Measurements from ENCODE around the gene CTNS.

Gene CTNS

DNA sequence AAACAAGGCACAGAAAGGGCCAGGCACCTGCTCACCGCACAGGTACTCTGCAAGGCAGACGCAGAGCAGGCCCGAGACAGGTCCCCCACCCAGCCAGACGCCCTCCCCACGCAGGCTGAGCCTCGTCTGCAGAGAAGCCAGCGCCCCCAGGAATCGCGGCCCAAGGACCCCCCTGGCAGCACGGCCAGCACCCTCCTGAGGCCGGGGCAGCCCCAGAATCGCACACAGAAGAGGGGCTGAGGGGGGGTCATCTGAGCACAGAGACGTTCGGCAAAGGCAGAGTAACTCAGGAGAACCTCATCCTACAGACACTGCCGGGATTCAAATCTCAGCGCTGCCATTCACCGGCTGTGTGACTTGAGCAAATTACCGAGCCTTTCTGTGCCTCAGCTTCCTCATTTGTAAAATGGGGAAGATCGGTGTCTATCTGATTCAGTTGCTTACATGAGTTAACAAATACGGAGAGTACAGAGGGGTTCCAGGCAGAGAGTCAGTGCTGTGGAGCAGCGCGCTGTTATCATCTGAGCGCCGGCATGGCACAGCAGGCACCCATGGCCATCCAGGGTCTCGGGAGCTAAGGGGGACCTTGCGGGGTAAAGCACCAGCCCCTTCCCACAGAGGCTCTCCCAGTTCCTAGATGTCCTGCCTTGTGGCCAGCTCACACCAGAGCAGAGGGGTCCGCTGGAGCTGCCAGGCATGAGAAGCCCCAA lies 42.4 kb downstream of the CTNS start:
- peak overlapping the region; percentile 61 for H3K27ac ChIP-seq
- no peak overlapping the region for H3K9ac ChIP-seq
- H3K4me3 ChIP-seq (ENCODE audit: low read depth, low read length) = no peak overlapping the region
- no peaks in the 10 kb centered on the region for H3K36me3 ChIP-seq (ENCODE audit: control insufficient read depth, insufficient read depth, low read length)
- no peaks in the 10 kb centered on the region for H3K9me3 ChIP-seq (ENCODE audit: control insufficient read depth, low read length)
- H3K4me2 ChIP-seq (ENCODE audit: low read length) = peak overlapping the region; percentile 62
- peaks cover 13% of the 10 kb centered on the region for H3K4me1 ChIP-seq
- TF ChIP-seq, protein P1, sequence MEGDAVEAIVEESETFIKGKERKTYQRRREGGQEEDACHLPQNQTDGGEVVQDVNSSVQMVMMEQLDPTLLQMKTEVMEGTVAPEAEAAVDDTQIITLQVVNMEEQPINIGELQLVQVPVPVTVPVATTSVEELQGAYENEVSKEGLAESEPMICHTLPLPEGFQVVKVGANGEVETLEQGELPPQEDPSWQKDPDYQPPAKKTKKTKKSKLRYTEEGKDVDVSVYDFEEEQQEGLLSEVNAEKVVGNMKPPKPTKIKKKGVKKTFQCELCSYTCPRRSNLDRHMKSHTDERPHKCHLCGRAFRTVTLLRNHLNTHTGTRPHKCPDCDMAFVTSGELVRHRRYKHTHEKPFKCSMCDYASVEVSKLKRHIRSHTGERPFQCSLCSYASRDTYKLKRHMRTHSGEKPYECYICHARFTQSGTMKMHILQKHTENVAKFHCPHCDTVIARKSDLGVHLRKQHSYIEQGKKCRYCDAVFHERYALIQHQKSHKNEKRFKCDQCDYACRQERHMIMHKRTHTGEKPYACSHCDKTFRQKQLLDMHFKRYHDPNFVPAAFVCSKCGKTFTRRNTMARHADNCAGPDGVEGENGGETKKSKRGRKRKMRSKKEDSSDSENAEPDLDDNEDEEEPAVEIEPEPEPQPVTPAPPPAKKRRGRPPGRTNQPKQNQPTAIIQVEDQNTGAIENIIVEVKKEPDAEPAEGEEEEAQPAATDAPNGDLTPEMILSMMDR (IDR thresholded peaks at IDR 0.05) = no peak
- H3K79me2 ChIP-seq = no peaks in the 10 kb centered on the region
- no peaks in the 10 kb centered on the region for H3K27me3 ChIP-seq (ENCODE audit: control insufficient read depth, insufficient read depth, low read length)
- peak overlapping the region; percentile 68 for H2AFZ ChIP-seq

DNA sequence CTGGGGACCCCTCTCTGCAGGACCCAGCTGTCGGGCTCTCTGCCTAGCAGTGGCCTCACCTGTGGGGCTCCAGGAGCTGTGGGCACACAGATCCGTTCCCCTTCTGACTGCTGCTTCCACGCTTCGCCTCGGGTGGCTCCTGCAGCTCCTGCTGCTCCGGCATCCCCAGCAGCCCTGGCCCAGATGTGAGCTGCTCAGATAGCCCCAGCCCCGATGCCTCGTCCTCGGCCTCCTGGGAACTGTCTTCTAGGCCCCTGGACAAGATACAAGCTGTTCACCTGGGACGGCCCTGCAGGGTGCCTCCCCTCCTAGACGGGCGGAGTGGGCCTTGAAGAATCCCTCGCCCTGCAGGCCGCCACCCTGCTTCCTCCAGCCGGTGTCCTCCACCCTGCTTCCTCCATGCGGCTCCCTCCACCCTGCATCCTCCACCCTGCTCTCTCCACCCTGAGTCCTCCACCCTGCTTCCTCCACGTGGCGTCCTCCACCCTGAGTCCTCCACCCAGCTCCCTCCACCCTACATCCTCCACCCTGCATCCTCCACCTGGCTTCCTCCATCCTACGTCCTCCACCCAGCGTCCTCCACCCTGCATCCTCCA lies 43.1 kb downstream of the CTNS start:
- peaks cover 13% of the 10 kb centered on the region for H3K4me1 ChIP-seq
- no peaks in the 10 kb centered on the region for H3K9me3 ChIP-seq (ENCODE audit: control insufficient read depth, low read length)
- H3K9ac ChIP-seq = no peak overlapping the region
- no peak overlapping the region for H3K4me2 ChIP-seq (ENCODE audit: low read length)
- H3K36me3 ChIP-seq (ENCODE audit: control insufficient read depth, insufficient read depth, low read length) = no peaks in the 10 kb centered on the region
- H3K27me3 ChIP-seq (ENCODE audit: control insufficient read depth, insufficient read depth, low read length) = no peaks in the 10 kb centered on the region
- no peak overlapping the region for H3K27ac ChIP-seq
- H2AFZ ChIP-seq = no peak overlapping the region
- no peaks in the 10 kb centered on the region for H3K79me2 ChIP-seq
- H3K4me3 ChIP-seq (ENCODE audit: low read depth, low read length) = no peak overlapping the region
- TF ChIP-seq, protein P1 (IDR thresholded peaks at IDR 0.05) = no peak

DNA sequence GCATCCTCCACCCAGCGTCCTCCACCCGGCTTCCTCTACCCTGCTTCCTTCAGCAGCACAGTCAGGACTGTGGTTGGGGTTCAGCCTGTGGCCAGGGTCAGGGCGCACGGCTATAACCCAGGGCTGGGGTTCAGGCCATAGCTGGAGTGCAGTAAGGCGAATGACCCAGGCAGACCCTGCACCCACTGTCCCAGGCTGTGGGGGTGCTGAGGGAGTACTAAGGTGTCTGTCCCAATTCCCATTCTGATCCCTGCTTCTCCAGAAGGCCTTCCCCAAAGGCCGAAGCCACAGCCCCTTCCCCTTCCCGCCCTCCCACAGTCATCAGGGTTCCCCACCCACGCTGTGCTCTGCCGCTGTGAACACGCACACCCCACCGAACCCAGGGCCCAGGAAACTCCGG lies 44.5 kb downstream of the CTNS start:
- no peaks in the 10 kb centered on the region for H3K9me3 ChIP-seq (ENCODE audit: control insufficient read depth, low read length)
- H3K4me1 ChIP-seq = peaks cover 13% of the 10 kb centered on the region
- no peak overlapping the region for H3K9ac ChIP-seq
- H3K79me2 ChIP-seq = no peaks in the 10 kb centered on the region
- H3K27ac ChIP-seq = no peak overlapping the region
- H3K36me3 ChIP-seq (ENCODE audit: control insufficient read depth, insufficient read depth, low read length) = no peaks in the 10 kb centered on the region
- H3K4me2 ChIP-seq (ENCODE audit: low read length) = no peak overlapping the region
- H2AFZ ChIP-seq = no peak overlapping the region
- TF ChIP-seq, protein P1 (IDR thresholded peaks at IDR 0.05) = no peak
- H3K27me3 ChIP-seq (ENCODE audit: control insufficient read depth, insufficient read depth, low read length) = no peaks in the 10 kb centered on the region
- no peak overlapping the region for H3K4me3 ChIP-seq (ENCODE audit: low read depth, low read length)

DNA sequence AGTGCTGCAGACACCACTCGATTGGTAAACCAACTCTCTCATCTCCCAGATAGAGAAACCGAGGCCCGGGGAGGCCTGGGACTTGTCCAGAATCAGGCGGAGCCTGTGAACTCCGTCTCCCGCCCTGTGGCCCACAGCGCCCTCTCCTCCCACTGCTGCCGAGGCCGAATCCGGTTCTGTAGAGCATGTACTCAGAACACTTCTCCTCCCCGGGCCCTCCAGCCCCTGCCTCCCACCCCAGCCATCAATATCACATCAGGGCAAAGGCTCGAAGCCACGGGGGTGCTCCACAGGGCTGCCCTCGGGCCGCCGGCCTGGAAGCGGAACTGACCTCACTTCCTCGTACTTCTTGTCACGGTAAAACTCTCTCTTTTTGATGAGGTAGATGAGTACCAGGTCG lies 45.0 kb downstream of the CTNS start:
- no peak overlapping the region for H2AFZ ChIP-seq
- H3K9me3 ChIP-seq (ENCODE audit: control insufficient read depth, low read length) = no peaks in the 10 kb centered on the region
- H3K4me2 ChIP-seq (ENCODE audit: low read length) = no peak overlapping the region
- no peak overlapping the region for H3K9ac ChIP-seq
- peaks cover 13% of the 10 kb centered on the region for H3K4me1 ChIP-seq
- H3K79me2 ChIP-seq = no peaks in the 10 kb centered on the region
- H3K27ac ChIP-seq = no peak overlapping the region
- H3K36me3 ChIP-seq (ENCODE audit: control insufficient read depth, insufficient read depth, low read length) = no peaks in the 10 kb centered on the region
- TF ChIP-seq, protein P1 (IDR thresholded peaks at IDR 0.05) = no peak
- H3K4me3 ChIP-seq (ENCODE audit: low read depth, low read length) = no peak overlapping the region
- H3K27me3 ChIP-seq (ENCODE audit: control insufficient read depth, insufficient read depth, low read length) = no peaks in the 10 kb centered on the region

DNA sequence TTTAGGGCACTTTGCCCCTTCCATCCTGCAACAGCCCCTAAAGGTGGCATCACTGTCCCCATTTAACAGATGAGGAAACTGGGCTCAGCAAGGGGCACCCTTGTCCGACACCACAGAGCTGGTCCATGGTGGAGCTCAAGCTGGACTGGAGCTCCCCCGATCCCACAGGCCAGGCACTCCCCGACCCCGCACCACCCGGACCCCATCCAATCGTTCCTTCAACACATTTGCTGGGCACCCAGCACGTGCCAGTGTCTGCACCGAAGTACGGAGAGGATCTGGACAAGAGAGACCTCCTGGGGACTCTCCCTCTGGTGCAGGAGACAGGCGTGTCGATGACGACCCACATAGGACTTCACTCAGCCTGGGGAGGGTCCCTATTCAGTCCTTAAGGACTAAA lies 45.5 kb downstream of the CTNS start:
- no peaks in the 10 kb centered on the region for H3K27me3 ChIP-seq (ENCODE audit: control insufficient read depth, insufficient read depth, low read length)
- TF ChIP-seq, protein P1 (IDR thresholded peaks at IDR 0.05) = no peak
- H3K79me2 ChIP-seq = no peaks in the 10 kb centered on the region
- H3K4me3 ChIP-seq (ENCODE audit: low read depth, low read length) = no peak overlapping the region
- H3K9me3 ChIP-seq (ENCODE audit: control insufficient read depth, low read length) = no peaks in the 10 kb centered on the region
- no peak overlapping the region for H3K27ac ChIP-seq
- H3K9ac ChIP-seq = no peak overlapping the region
- H3K4me1 ChIP-seq = peaks cover 13% of the 10 kb centered on the region
- H2AFZ ChIP-seq = no peak overlapping the region
- H3K4me2 ChIP-seq (ENCODE audit: low read length) = no peak overlapping the region
- H3K36me3 ChIP-seq (ENCODE audit: control insufficient read depth, insufficient read depth, low read length) = no peaks in the 10 kb centered on the region

Data from parathyroid adenoma (tissue), 2 donors.